HepG2 (cell line): Measurements from ENCODE around the gene TAS1R1. TPM values are rescaled to one million over a fixed set of nuclear protein-coding genes. Genes with fewer than 3 reads are reported as not detected.
A peak's percentile ranks its signal among the peaks of the same experiment; 100 is the strongest.

Source experiments
- ARNTL ChIP-seq: sonication (generic); formaldehyde crosslinking; IDR thresholded peaks from 2 replicates; pipeline ENCODE4 v1.4.0; 2020; ENCODE audit warnings: mild to moderate bottlenecking, missing genetic modification reagents
- CHCHD3 ChIP-seq: sonication (generic); formaldehyde crosslinking; IDR thresholded peaks from 2 replicates; pipeline ENCODE4 v1.8.0; 2022; ENCODE audit warnings: mild to moderate bottlenecking, missing genetic modification reagents, moderate library complexity
- JUN ChIP-seq: sonication (generic); formaldehyde crosslinking; IDR thresholded peaks from 2 replicates; pipeline ENCODE4 v1.4.0; 2020; ENCODE audit warnings: mild to moderate bottlenecking, missing genetic modification reagents
- NR2C2 ChIP-seq: sonication (generic); formaldehyde crosslinking; IDR thresholded peaks from 2 replicates; pipeline ENCODE4 v1.4.0; 2020; ENCODE audit warnings: missing genetic modification reagents, mild to moderate bottlenecking, moderate library complexity, borderline replicate concordance
- NR2F2 ChIP-seq: IDR thresholded peaks from 2 replicates; pipeline ENCODE4 v1.6.1; 2012; ENCODE audit warnings: low read depth, inconsistent platforms, borderline replicate concordance
- THAP7 ChIP-seq: sonication (generic); formaldehyde crosslinking; IDR thresholded peaks from 2 replicates; pipeline ENCODE4 v1.8.1; 2023; ENCODE audit warnings: mild to moderate bottlenecking, missing genetic modification reagents
- ZBTB1 ChIP-seq: sonication (generic); formaldehyde crosslinking; IDR thresholded peaks from 2 replicates; pipeline ENCODE4 v1.4.0; 2020; ENCODE audit warnings: missing genetic modification reagents, borderline replicate concordance
- ZBTB38 ChIP-seq: sonication (generic); formaldehyde crosslinking; IDR thresholded peaks from 2 replicates; pipeline ENCODE4 v1.5.1; 2020; ENCODE audit warnings: mild to moderate bottlenecking, missing genetic modification reagents
- ZNF501 ChIP-seq: sonication (generic); formaldehyde crosslinking; IDR thresholded peaks from 2 replicates; pipeline ENCODE4 v1.5.1; 2020; ENCODE audit warnings: mild to moderate bottlenecking, moderate library complexity, missing genetic modification reagents
- ZNF724P ChIP-seq: sonication (generic); formaldehyde crosslinking; IDR thresholded peaks from 2 replicates; pipeline ENCODE4 v1.8.0; 2022; ENCODE audit warnings: missing genetic modification reagents, borderline replicate concordance
- polyA plus RNA-seq, 8 experiments: library from polyadenylated mRNA; depleted of rRNA in 3 of 8; stranded (reverse) in 7 of 8; unstranded in 1 of 8; fragments of >200 nt; fragmentation: Illumina TruSeq in 4 of 8; extraction: Trizol in 4 of 8; gene quantifications; 2 replicates each; pipeline versions ENCODE4 v1.2.1 to v1.2.3, GENCODE V29; 2011 to 2016; ENCODE audit warnings: low read depth in 4 of 8, missing spikeins in 1 of 8, mixed read lengths in 1 of 8; ENCODE audit not compliant: insufficient read depth in 1 of 8
- total RNA-seq, 5 experiments: library from RNA; depleted of rRNA; stranded (reverse); fragments of >200 nt; fragmentation: Illumina TruSeq; extraction: Trizol; gene quantifications; 2 replicates each; pipeline ENCODE4 v1.2.3, GENCODE V29; 2016; ENCODE audit warnings: low read depth in 1 of 5
- TF ChIP-seq, protein P1 (sequence below): sonication (generic); formaldehyde crosslinking; IDR thresholded peaks from 2 replicates; pipeline ENCODE4 v1.4.0; 2020; ENCODE audit warnings: missing genetic modification reagents
- TF ChIP-seq, protein P2 (sequence below): sonication (generic); formaldehyde crosslinking; IDR thresholded peaks from 2 replicates; pipeline ENCODE4 v1.4.0; 2020; ENCODE audit warnings: mild to moderate bottlenecking, missing genetic modification reagents

Gene TAS1R1
- total and polyA plus RNA-seq, 2 of the 13 experiments (the other 11 are each of a cell fraction or from before 2014, with no cell fraction given), result 1.4 to 1.6 TPM

- TF ChIP-seq, protein P1, sequence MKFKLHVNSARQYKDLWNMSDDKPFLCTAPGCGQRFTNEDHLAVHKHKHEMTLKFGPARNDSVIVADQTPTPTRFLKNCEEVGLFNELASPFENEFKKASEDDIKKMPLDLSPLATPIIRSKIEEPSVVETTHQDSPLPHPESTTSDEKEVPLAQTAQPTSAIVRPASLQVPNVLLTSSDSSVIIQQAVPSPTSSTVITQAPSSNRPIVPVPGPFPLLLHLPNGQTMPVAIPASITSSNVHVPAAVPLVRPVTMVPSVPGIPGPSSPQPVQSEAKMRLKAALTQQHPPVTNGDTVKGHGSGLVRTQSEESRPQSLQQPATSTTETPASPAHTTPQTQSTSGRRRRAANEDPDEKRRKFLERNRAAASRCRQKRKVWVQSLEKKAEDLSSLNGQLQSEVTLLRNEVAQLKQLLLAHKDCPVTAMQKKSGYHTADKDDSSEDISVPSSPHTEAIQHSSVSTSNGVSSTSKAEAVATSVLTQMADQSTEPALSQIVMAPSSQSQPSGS (CRISPR knock-in tag), result no peak
- TF ChIP-seq ARNTL (CRISPR knock-in tag) (0 out of 2 replicates have a peak, but pooled peaks have one; percentile 32), NR2F2 (no peak; the same call in 1 of the 2 replicates), JUN (no peak), NR2C2 (peak; percentile 90), ZBTB38 (CRISPR knock-in tag) (peak; percentile 28; the same call in 1 of the 2 replicates), ZNF501 (CRISPR knock-in tag) (peak; percentile 75), CHCHD3 (CRISPR knock-in tag) (no peak), THAP7 (CRISPR knock-in tag) (peak; percentile 37; the same call in 1 of the 2 replicates), ZBTB1 (CRISPR knock-in tag) (no peak), ZNF724P (CRISPR knock-in tag) (no peak)
- TF ChIP-seq, protein P2, sequence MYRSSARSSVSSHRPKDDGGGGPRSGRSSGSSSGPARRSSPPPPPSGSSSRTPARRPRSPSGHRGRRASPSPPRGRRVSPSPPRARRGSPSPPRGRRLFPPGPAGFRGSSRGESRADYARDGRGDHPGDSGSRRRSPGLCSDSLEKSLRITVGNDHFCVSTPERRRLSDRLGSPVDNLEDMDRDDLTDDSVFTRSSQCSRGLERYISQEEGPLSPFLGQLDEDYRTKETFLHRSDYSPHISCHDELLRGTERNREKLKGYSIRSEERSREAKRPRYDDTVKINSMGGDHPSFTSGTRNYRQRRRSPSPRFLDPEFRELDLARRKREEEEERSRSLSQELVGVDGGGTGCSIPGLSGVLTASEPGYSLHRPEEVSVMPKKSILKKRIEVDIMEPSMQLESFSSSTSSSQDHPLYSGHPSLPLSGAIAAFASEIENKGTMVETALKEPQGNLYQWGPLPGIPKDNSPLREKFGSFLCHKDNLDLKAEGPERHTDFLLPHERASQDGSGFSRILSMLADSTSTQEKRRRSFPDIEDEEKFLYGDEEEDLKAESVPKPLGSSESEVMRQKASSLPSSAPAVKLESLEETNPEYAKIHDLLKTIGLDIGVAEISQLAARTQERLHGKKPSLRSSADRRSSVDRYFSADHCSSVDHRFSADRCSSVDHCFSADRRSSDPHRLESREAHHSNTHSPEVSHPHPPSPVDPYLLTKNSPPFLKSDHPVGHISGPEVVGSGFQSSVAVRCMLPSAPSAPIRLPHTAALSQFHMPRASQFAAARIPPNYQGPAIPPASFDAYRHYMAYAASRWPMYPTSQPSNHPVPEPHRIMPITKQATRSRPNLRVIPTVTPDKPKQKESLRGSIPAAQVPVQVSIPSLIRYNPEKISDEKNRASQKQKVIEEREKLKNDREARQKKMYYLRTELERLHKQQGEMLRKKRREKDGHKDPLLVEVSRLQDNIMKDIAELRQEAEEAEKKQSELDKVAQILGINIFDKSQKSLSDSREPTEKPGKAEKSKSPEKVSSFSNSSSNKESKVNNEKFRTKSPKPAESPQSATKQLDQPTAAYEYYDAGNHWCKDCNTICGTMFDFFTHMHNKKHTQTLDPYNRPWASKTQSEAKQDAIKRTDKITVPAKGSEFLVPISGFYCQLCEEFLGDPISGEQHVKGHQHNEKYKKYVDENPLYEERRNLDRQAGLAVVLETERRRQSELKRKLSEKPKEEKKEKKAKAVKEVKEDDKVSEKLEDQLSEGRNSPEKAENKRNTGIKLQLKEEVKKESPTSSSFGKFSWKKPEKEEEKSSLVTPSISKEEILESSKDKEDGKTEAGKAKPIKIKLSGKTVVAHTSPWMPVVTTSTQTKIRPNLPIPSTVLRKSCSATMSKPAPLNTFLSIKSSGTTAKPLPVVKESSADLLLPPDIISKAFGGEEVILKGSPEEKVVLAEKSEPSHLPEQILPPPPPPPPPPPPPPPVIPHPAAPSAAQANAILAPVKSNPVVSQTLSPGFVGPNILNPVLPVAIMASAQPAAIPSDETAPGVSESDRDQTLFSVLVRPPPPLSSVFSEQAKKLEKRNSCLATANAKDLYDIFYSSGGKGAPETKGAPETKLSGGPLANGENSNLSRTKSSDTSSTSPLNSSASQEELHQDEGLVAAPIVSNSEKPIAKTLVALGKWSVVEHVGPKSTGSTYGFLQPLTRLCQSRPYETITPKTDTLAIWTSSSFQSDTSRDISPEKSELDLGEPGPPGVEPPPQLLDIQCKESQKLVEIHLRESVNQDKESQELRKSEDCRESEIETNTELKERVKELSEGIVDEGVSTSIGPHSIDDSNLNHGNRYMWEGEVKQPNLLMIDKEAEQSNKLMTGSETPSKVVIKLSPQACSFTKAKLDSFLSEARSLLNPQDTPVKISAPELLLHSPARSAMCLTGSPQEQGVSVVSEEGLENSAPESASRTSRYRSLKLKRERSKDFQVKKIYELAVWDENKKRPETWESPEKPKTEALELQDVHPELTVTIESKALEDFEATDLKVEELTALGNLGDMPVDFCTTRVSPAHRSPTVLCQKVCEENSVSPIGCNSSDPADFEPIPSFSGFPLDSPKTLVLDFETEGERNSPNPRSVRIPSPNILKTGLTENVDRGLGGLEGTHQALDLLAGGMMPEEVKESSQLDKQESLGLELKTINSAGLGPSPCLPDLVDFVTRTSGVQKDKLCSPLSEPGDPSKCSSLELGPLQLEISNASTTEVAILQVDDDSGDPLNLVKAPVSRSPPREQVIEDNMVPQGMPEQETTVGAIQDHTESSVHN (CRISPR knock-in tag), result no peak
Observed at GRCh38 chr1:6613361-6614018, 58.4 kb downstream of the TAS1R1 start, which contains the start of gene PHF13 (continued).
